PFSK-1 (cell line): ENCODE results near the gene HMGCLL1.

Experiments
- FOXP2 ChIP-seq: optimal IDR thresholded peaks from 2 replicates; pipeline ENCODE3; 2011; ENCODE audit warnings: borderline replicate concordance, control low read depth, inconsistent platforms; ENCODE audit not compliant: insufficient read depth; ENCODE audit errors: extremely low read length, extremely low read depth
- POLR2AphosphoS5 ChIP-seq: IDR thresholded peaks from 2 replicates; pipeline ENCODE4 v1.6.1; 2012; ENCODE audit warnings: low read depth, mild to moderate bottlenecking, control low read depth, low read length, moderate library complexity
- REST ChIP-seq, 2 experiments: IDR thresholded peaks; 2 replicates each; pipeline versions ENCODE4 v1.6.1 to v1.8.0; 2011 to 2012; ENCODE audit warnings: low read depth in 2 of 2, low read length in 2 of 2, control low read depth in 1 of 2, inconsistent platforms in 1 of 2, mild to moderate bottlenecking in 1 of 2, moderate library complexity in 1 of 2; ENCODE audit not compliant: insufficient read depth in 1 of 2
- SIN3A ChIP-seq: IDR thresholded peaks from 2 replicates; pipeline ENCODE4 v1.6.1; 2012; ENCODE audit warnings: mild to moderate bottlenecking, low read length, moderate library complexity, borderline replicate concordance; ENCODE audit not compliant: insufficient read depth
- TAF1 ChIP-seq: IDR thresholded peaks from 2 replicates; pipeline ENCODE4 v1.6.1; 2012; ENCODE audit warnings: low read length, control low read depth, borderline replicate concordance; ENCODE audit not compliant: insufficient read depth

The HMGCLL1 gene

DNA sequence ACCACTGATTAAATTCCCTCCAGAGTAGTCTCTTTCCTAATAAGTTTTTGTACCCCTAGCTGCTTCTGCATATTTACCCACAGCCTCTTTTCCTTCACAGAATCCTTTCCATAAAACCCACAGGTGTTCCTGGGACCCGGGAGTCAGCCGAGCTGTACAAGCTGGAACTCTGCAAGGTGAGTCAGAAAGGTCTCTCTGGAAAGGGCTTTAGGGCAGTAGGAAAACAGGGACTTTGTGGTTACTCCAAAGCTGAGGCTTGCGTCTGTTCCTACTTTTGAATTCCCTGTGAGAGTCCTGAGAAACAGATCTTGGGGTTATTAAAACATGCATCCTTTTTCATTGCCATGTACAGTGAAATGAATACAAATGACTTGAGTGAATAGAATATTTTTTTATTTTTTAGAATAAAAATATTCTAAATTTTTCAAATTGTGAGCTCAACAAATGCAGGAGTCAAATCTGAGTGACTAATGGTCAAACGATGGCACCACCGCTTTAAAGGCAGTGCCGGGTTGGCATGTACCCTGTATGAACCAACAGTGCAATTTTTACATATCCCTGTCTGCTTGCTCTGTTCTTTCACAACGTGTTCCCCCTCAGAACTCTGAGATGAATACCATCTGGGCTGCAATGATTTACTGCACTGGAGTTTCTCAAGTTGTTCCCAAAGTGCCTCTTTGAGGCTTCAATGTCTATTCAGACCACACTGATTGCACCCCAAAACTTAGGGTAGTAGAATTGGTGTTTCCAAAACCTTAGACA, 173.3 kb downstream of the HMGCLL1 start:
- TF ChIP-seq POLR2AphosphoS5 (no peak), SIN3A (no peak), TAF1 (no peak), REST (IDR thresholded peaks at IDR 0.05; ENCODE audit: insufficient read depth in 1 of 2, low read depth in 2 of 2, low read length in 2 of 2) (no peak), FOXP2 (no peak)

- no peak for TF ChIP-seq POLR2AphosphoS5
- no peak for TF ChIP-seq SIN3A
- no peak for TF ChIP-seq REST (IDR thresholded peaks at IDR 0.05; ENCODE audit: insufficient read depth in 1 of 2, low read depth in 2 of 2, low read length in 2 of 2)
- TF ChIP-seq FOXP2, result no peak
- no peak for TF ChIP-seq TAF1
Measured at GRCh38 chr6:55399351-55399750, 179.6 kb downstream of the HMGCLL1 start.

GRCh38 chr6:55397986-55398385, 181.0 kb downstream of the HMGCLL1 start:
- no peak for TF ChIP-seq SIN3A
- TF ChIP-seq TAF1, result no peak
- no peak for TF ChIP-seq POLR2AphosphoS5
- TF ChIP-seq FOXP2, result no peak
- no peak for TF ChIP-seq REST (IDR thresholded peaks at IDR 0.05; ENCODE audit: insufficient read depth in 1 of 2, low read depth in 2 of 2, low read length in 2 of 2)

- TF ChIP-seq SIN3A (no peak), TAF1 (no peak), REST (IDR thresholded peaks at IDR 0.05; ENCODE audit: insufficient read depth in 1 of 2, low read depth in 2 of 2, low read length in 2 of 2) (no peak), FOXP2 (no peak), POLR2AphosphoS5 (no peak)
Measured at GRCh38 chr6:55395871-55396270, 183.1 kb downstream of the HMGCLL1 start.
